AG08395 (cell line): Measurements from ENCODE around the gene OTULIN.
A peak's percentile ranks its signal among the peaks of the same experiment; 100 is the strongest.

Experiments
- DNase-seq: peaks from one replicate; pipeline ENCODE4 v3.0.0; 2012; ENCODE audit warnings: mixed read lengths, low spot score

OTULIN gene

DNA sequence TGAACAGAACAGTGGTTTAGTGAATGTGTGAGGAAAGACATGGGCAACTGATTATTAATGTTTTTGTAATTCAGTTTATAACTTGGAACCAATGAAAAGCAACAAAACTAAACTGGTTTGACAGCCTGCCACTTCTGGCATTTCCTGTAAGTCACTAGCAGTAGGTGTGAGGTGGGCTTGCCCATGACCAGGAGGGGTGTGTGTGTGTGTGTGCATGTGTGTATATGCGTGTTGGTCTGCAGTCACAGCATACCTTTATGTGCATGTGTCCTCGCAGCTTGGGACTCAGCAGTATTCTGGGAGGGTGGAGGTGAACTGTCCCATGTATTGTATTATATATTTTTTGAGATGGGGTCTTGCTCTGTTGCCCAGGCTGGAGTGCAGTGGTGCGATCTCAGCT is 32.3 kb downstream of the OTULIN start:
- DNase-seq: no peak

GRCh38 chr5:14698495-14698894 is 34.0 kb downstream of the OTULIN start:
- DNase-seq: no peak

GRCh38 chr5:14699159-14699558 is 34.6 kb downstream of the OTULIN start:
- no peak for DNase-seq

GRCh38 chr5:14699807-14700400 is 35.4 kb downstream of the OTULIN start:
- DNase-seq: no peak

DNA sequence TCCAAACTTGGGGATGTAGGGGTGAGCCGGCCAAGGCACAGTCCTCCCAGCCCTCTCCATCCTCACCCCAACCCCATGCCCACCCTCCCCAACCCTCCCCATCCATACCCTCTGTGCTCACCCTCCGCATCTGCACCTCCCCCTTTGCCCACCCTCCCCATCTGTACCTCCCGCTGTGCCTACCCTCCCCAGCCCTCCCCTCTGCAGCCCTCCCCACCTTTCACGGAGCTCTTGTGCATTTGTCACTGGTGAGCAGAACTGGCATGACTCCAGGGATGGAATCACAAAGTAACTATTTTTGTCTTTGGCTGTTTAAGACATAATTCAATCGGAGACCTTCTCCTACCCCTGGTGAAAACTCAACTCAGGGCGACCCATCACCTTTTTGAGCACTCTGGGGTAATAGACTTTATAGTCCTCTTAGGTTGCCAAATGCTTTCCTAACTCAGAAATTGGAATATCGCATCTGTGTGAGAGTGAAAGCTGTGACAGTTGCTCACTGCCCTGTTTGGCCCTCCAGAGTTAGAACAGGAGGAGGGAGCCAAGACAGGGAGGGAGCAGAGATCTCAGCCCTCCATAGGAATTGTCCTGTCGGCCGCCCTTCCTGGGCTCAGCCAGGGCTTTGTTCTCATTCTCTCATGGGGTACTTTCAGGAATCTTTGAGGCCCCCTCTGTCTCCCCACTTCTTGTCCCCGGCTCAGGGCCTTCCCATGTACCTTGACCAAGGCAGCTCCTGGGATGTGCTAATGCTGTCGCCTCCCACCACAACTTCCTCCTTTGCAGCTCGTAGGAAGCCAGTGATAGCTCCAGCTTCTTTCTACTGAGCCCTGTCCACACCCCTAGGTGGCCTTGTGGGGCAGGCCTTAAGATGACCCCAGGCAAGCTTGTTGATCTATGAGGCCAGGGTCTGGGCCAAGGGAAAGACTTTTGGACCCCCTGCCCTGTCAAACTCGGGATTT is 36.2 kb downstream of the OTULIN start:
- no peak for DNase-seq

DNA sequence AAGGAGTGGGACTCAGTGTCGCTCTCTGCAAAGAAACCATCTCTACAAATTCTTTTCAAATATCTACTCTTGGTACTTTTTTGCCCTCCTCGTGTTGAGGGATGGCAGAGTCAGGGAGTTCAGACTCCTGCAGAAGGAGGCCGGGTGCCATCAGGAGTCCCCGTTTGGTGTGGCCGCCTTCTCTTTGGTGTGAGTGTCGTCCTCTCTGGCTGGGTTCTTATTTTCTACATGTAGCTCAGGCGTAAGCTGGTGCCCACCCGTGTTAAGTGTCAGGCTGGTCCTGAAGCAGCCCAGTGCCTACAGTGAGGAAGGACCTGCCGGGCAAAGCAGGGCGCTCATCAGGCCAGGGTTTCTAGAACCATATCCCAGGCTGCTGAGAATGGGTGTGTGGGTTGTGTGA is 37.0 kb downstream of the OTULIN start:
- no peak for DNase-seq

- DNase-seq: no peak
Observed at GRCh38 chr5:14702238-14702839, 37.8 kb downstream of the OTULIN start.

DNA sequence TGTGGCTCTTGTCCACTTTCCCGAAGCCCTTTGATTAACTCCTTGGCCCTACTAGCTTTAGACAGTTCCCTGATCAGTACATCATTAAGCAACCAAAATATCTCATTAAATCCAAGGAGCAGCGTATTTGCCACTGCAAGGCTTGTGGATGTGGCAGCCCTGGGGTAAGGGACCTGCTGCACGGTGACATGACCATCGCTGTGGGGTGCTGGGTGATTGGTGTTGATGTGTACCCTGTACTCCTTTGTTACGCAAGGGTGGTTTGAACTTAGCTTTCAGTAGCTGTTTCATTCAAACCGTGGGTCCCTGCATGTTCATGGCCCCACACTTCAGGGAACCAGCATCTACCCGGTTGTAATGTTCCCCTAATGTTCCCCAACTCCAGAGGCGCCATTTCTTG is 41.0 kb downstream of the OTULIN start:
- DNase-seq: no peak

DNA sequence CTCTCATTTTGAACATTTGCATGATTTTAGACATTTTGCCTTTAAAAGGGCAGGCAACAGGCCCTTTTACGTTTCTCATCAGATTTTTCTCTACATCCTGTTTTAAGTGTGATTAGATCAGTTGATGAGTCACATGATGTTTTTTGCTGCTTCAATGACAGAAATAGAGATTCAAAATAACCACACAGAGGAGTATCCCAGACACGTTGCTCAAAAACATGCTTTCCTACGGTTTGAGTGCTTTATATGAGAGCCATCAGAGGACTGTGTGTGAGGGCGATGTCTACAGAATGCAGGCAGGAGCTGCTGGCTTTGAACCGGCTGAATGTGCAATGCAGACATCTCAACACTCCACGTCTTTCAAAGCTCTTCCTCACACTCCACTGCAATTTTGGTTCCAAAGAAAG is 42.1 kb downstream of the OTULIN start:
- peak; percentile 78 for DNase-seq

DNA sequence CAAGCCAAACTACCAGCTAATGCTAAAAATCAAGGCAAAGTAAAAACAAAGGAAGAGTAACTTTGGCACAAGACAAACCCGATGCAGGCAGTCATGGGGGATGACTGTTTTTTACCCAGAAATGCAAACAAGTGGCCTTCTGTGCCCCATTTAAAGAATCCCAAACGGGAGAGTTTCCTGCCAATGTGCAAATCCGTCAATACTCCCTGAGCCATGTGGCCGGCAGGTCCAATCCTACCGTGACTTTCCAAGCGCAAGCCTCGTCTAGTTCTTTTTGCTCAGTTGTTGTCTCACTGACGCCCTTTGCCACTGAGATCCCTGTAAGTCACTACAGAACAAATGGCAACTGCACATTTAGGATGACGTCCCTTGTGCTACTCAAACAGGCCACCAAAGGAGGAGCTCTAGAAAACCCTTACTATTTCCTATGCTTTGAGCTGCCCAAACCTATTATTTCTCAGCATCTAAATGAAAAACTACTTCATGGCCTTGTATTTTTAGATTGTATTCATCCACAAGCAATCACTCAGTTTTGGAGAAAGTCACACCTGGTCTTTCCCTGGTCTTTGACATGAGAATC is 43.4 kb downstream of the OTULIN start:
- DNase-seq: no peak

GRCh38 chr5:14708551-14708950 is 44.0 kb downstream of the OTULIN start:
- DNase-seq: no peak

- no peak for DNase-seq
Observed at GRCh38 chr5:14710313-14710994, 45.9 kb downstream of the OTULIN start.

DNA sequence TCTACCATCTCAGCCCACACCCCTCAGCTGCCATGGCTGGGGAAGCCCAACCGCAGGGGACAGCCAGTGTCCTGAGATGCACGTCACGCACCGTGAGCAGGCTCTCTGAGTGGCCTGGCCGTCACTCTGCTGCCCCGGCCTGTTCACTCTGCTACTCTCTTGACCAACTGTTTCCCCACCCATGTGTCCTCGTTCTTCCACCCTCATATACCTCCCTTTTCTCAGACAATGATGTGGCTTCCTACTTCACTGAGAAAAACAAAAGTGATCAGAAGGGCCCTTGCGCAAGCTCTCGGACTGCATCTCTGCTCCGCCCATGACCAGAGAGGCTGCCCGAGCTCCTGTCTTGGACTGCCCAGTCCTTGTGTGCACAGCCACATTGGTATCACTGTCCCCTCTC is 47.6 kb downstream of the OTULIN start:
- DNase-seq: no peak

DNA sequence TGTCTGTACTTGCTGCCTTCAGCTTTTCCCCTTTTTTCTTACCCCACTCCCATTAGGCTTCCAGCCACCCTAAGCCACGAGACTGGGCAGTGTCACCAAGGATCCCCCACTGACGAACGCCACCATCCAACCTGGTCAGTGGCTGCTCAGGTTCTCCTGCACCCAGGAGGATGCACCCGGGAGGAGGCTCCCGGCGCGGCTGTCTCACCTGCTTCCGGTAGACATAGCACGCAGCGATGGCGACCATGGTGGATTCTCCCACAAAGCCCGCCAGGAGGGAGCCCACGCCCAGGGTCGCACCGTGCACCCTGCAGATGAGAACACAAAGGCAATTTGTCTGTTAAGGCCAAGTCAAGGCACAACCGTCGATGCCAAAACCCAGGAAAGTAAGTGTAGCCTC is 48.1 kb downstream of the OTULIN start:
- no peak for DNase-seq

DNA sequence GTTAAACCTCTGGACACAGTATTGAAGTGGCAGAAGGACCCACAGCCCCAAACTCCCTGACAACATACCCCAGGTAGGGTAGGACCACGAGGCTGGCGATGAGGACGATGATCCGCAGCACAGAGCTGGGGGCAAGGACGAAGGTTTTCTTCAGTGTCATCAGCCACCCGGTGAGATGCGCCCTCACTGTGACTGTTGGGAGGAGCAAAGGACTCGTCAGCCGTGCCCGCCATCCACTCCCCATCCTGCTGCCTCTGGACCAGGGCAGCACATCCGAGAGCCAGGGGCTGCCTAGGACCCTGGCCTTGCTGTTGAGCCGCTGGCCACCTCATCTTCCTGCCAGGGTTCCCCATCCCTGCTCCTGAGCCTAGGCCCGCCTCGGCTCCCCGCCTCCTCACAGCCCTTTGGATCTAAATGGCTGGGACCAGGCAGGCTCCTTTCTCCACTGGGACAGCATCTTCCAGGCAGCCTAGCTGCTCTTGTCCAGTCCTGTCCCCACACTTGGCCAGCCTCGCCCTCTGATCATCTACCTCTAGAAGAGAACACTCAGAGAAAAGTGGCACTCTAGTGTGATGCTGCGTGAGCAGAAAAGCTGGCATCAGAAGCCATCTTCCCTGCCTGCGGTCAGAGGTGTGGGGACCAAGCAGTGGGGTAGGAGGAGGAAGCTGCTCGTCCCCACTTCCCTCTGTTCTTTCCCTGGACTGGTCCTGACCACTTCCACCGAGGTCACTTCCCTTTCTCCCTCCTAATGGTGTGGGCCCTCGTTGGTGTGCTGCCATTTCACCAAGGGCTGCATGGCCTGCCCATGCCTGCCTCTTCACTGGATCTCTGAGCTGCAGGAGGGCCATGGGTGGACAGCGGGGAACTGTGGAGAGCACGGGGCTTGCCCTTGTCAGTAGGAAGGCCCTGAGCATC is 49.2 kb downstream of the OTULIN start:
- no peak for DNase-seq

- no peak for DNase-seq
Observed at GRCh38 chr5:14714706-14715105, 50.2 kb downstream of the OTULIN start.

GRCh38 chr5:14715481-14715880 is 51.0 kb downstream of the OTULIN start:
- DNase-seq: peak; percentile 12

GRCh38 chr5:14716755-14717752 is 52.5 kb downstream of the OTULIN start:
- DNase-seq: no peak

GRCh38 chr5:14718778-14719177 is 54.3 kb downstream of the OTULIN start:
- DNase-seq: no peak
